Thyroid gland (tissue), 4 donors: ENCODE data around the gene TAC1. TPM values are rescaled to one million over a fixed set of nuclear protein-coding genes. Genes with fewer than 3 reads are reported as not detected.

Source experiments
- DNase-seq, 2 donors: peaks; one replicate each; pipeline ENCODE4 v3.0.0-alpha.2; 2019
- H3K27ac ChIP-seq, 3 donors: fragments of 200-600 bp; sonication (generic); 1 replicate in 2 of 3; 2 replicates in 1 of 3; pipeline ENCODE4 v1.5.1; 2016 to 2019; ENCODE audit warnings: mild to moderate bottlenecking in 1 of 3, moderate library complexity in 1 of 3
- H3K27me3 ChIP-seq: fragments of 200-600 bp; sonication (generic); one replicate; pipeline ENCODE4 v1.5.1; 2019
- H3K36me3 ChIP-seq, 2 donors: fragments of 200-600 bp; sonication (generic); one replicate each; pipeline ENCODE4 v1.5.1; 2016 to 2019
- H3K4me1 ChIP-seq, 2 donors: fragments of 200-600 bp; sonication (generic); one replicate each; pipeline ENCODE4 v1.5.1; 2017 to 2019
- H3K4me3 ChIP-seq, 3 donors: fragments of 200-600 bp; sonication (generic); replicated peaks in 1 of 3; 1 replicate in 2 of 3; 2 replicates in 1 of 3; pipeline ENCODE4 v1.5.1; 2016; ENCODE audit warnings: mild to moderate bottlenecking in 1 of 3
- H3K9me3 ChIP-seq: fragments of 200-600 bp; sonication (generic); one replicate; pipeline ENCODE4 v1.5.1; 2017
- CTCF ChIP-seq, 6 experiments: fragments of 200-600 bp in 3 of 6; fragments of 450-650 bp in 3 of 6; sonication (generic) in 3 of 6; IDR thresholded peaks; one replicate each; pipeline ENCODE4 v1.5.1; 2016 to 2019; ENCODE audit warnings: antibody characterized with exemption in 6 of 6, mild to moderate bottlenecking in 2 of 6, inconsistent platforms in 1 of 6, moderate library complexity in 1 of 6
- POLR2A ChIP-seq, 2 donors: fragments of 450-650 bp; IDR thresholded peaks; one replicate each; pipeline ENCODE4 v1.6.1; 2017; ENCODE audit warnings: antibody characterized with exemption in 2 of 2, mild to moderate bottlenecking in 2 of 2, moderate library complexity in 1 of 2
- WGBS, 2 donors: methylation state at CpG; one replicate each; pipeline ENCODE4 v1.1.5; 2017; 5-methylcytosine and 5-hydroxymethylcytosine counted together
- intact Hi-C: fragments of 100-400 bp; cut with DNase I; formaldehyde crosslinking; loops from one replicate; pipeline ENCODE4 v1.15.1; 2023
- total RNA-seq, 4 donors: library from RNA; depleted of rRNA; stranded (reverse); fragments of >200 nt; gene quantifications; one replicate each; pipeline ENCODE4 v1.2.3, GENCODE V29; 2016

TAC1 gene
- total RNA-seq, 4 donors from 2014 or later, result 1.2 to 7.9 (median 4.2) TPM

DNA sequence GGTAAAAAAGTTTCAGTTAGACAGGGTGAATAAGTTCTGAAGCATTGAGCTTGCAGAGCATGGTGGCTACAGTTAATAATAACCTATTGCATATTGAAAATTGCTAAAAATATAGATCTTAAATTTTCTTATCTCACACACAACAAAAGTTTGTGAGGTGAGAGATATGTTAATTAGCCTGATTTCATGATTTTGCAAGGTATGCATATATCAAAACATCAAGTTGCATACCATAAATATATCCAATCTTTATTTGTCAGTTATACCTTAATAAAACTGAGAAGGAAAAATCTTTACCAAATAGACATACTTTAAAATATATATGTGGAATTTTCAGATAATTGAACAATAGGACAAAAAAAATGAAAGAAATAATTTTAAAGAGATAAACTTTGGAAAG, 16.6 kb downstream of the TAC1 start:
- Histone ChIP-seq H3K4me3 (no peak overlapping the region), H3K36me3 (no peaks in the 10 kb centered on the region), H3K27me3 (no peaks in the 10 kb centered on the region), H3K4me1 (no peaks in the 10 kb centered on the region), H3K9me3 (no peaks in the 10 kb centered on the region), H3K27ac (no peak overlapping the region)
- DNase-seq, result no peak
- intact Hi-C loops, result no loop called here
- TF ChIP-seq CTCF (IDR thresholded peaks at IDR 0.05) (no peak), POLR2A (IDR thresholded peaks at IDR 0.05) (no peak)

DNA sequence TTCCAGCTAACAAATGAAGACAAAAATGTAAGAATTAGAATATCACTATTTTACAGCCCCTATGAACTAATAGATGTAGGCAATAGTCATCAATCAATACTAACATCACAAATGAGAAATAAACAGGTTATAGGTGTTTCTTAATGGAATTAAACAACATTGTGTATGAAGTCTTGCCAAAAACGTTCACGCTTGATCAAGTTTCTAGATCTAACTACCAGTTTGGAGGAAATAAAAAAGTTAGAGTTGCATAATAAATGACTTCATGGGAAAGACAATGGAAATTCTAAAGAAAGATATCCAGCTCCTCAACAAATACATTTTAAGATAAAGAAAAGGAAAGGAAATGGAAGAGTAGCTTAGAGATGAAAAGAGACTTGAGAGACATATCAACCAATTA, 19.7 kb downstream of the TAC1 start:
- DNase-seq, result no peak
- no peak overlapping the region for H3K27ac ChIP-seq
- H3K4me3 ChIP-seq, result no peak overlapping the region
- TF ChIP-seq POLR2A (IDR thresholded peaks at IDR 0.05) (no peak), CTCF (IDR thresholded peaks at IDR 0.05) (no peak)
- no peaks in the 10 kb centered on the region for H3K36me3 ChIP-seq
- 79 to 80% methylated on average over 2 of the region's 2 CpGs for WGBS, 2 donors
- no peaks in the 10 kb centered on the region for H3K27me3 ChIP-seq
- H3K4me1 ChIP-seq, result no peaks in the 10 kb centered on the region
- intact Hi-C loops, result no loop called here
- no peaks in the 10 kb centered on the region for H3K9me3 ChIP-seq

DNA sequence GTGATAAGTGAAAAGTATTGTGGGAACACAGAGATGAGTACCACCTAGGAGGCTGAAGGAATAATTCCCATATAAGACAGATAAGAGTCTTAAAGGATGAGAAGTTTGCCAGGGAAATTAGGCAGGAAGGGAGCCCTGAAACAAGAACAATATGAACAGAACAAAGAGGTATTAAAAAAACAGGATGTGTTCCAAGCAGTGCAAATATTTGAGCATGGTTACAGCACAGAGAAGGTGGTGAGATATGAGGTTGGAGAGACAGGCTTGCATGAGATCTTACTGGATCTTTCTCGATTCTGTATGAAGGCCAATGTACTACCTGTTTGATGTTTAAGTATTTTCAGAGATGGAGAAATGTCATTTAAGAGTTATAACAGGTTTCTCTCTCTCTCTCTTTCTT, 20.3 kb downstream of the TAC1 start:
- TF ChIP-seq CTCF (IDR thresholded peaks at IDR 0.05) (no peak), POLR2A (IDR thresholded peaks at IDR 0.05) (no peak)
- WGBS, 2 donors, result 68 to 72% methylated on average over 1 of the region's 1 CpG
- Histone ChIP-seq H3K9me3 (no peaks in the 10 kb centered on the region), H3K36me3 (no peaks in the 10 kb centered on the region), H3K27ac (no peak overlapping the region), H3K27me3 (no peaks in the 10 kb centered on the region), H3K4me1 (no peaks in the 10 kb centered on the region), H3K4me3 (no peak overlapping the region)
- DNase-seq, result no peak
- intact Hi-C loops, result no loop called here

DNA sequence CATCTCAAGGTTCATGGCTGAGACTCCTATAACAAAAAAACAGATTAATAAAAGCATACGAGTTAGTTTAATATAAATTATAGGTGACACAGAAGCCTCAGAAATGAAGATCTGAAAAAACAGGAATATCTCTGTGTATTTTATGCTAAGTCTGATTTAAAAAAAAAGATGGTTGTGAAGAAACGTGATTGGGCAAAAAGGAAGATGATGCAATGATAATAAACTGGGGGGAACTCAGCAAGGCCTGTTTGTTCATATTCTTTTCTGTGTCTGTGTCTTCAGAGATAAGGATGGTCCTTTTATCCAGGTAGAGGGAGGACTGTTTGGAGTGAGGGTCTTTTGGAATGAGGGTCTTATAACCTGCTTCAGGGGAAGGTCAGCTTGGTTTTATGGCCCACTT, 25.9 kb downstream of the TAC1 start:
- Histone ChIP-seq H3K4me3 (no peak overlapping the region), H3K9me3 (no peaks in the 10 kb centered on the region), H3K27ac (no peak overlapping the region), H3K4me1 (no peaks in the 10 kb centered on the region), H3K36me3 (no peaks in the 10 kb centered on the region), H3K27me3 (no peaks in the 10 kb centered on the region)
- WGBS, 2 donors, result 77 to 79% methylated on average over 2 of the region's 2 CpGs
- TF ChIP-seq POLR2A (IDR thresholded peaks at IDR 0.05), result no peak
- no peak for TF ChIP-seq CTCF (IDR thresholded peaks at IDR 0.05)
- no peak for DNase-seq
- intact Hi-C loops, result no loop called here

DNA sequence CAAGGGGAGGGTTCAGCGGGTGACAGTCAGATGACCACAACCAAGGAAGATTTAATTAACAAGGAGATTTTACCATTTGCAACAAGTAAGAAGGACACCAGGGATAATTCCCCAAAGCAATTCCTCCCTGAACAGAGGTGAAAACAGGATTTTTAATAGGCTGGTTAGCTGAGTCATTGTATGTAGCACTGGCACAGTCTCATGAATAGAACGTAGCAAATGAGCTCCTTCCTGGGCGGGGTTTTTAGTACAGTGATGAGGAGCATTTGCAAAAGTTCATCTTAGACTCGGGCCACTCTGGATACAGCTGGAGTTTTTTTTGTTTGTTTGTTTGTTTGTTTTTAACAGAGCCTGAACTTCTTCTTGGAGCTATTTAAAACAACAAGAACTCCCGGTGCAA, 39.0 kb downstream of the TAC1 start:
- H3K9me3 ChIP-seq, result no peaks in the 10 kb centered on the region
- H3K4me3 ChIP-seq, result no peak overlapping the region
- no peak for TF ChIP-seq POLR2A (IDR thresholded peaks at IDR 0.05)
- H3K27ac ChIP-seq, result no peak overlapping the region
- H3K36me3 ChIP-seq, result no peaks in the 10 kb centered on the region
- no peak for DNase-seq
- intact Hi-C loops, result no loop called here
- no peaks in the 10 kb centered on the region for H3K27me3 ChIP-seq
- WGBS, 2 donors, result 68 to 80% methylated on average over 4 to 5 of the region's 5 CpGs
- no peaks in the 10 kb centered on the region for H3K4me1 ChIP-seq

- DNase-seq, result no peak
- 50 to 56% methylated on average over 6 of the region's 6 CpGs for WGBS, 2 donors
- intact Hi-C loops, result no loop called here
- Histone ChIP-seq H3K27me3 (no peaks in the 10 kb centered on the region), H3K27ac (no peak overlapping the region), H3K4me1 (no peaks in the 10 kb centered on the region), H3K36me3 (no peaks in the 10 kb centered on the region), H3K9me3 (no peaks in the 10 kb centered on the region), H3K4me3 (no peak overlapping the region)
- TF ChIP-seq CTCF (IDR thresholded peaks at IDR 0.05) (no peak), POLR2A (IDR thresholded peaks at IDR 0.05) (no peak)
Observed at GRCh38 chr7:97771576-97771975, 39.7 kb downstream of the TAC1 start.
